Measurements from ENCODE around the gene LY6G5C. TPM values are rescaled to one million over a fixed set of nuclear protein-coding genes. Genes with fewer than 3 reads are reported as not detected.
A peak's percentile ranks its signal among the peaks of the same experiment; 100 is the strongest.

The LY6G5C gene
- total and polyA plus RNA-seq, 9 of the 15 experiments (the other 6 are each of a cell fraction or from before 2014, with no cell fraction given) = 0.10 to 0.67 (median 0.46) TPM; not detected in 4

DNA sequence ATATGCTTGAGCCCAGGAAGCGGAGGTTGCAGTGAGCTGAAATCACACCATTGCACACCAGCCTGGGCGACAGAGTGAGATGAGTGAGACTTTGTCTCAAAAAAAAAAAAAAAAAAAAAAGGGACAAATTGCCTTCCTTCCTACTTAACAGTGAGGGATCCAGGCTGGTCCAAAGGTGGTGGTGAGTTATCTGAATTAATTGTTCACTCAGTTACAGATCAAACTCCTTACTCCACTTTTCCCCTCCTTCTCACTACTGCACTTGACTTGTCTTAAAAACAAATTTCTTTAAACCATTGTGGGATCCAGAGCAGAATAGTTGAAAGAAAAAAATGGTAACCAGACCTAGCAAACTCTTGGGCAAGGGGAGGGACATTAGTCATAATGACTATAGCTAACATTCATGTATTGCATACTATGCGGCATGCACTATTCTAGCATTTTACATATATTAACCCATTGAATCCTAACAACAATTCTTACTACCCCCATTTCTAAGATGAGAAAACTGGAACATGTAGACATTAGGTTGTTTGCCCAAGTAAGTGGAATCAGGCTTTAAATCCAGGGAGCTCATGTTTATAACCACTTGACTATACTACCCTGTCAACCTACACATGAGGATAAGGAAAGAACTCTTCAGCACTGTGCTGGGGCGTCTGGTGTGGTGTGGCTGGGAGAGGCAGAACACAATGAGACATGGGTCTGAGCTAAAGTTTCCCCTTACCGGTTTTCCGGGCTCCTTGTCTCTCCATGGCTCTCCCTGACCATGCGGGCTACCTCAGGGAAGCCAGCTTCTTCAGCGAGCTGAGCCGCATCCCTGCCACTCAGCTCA is 17.5 kb downstream of the LY6G5C start (continued):
- TF ChIP-seq RAD21 (CRISPR knock-in tag; conservative IDR thresholded peaks at IDR 0.05 in 1 of 2, IDR thresholded peaks at IDR 0.05 in 1 of 2) (no peak), AFF4 (CRISPR knock-in tag; IDR thresholded peaks at IDR 0.05) (peak; percentile 69; the same call in 1 of the 2 replicates), ZNF77 (CRISPR knock-in tag; IDR thresholded peaks at IDR 0.05) (no peak), ETV6 (IDR thresholded peaks at IDR 0.05; ENCODE audit: borderline replicate concordance in 1 of 2, low read depth in 2 of 2, low read length in 1 of 2) (no peak), ETV6 (CRISPR knock-in tag; IDR thresholded peaks at IDR 0.05; ENCODE audit: borderline replicate concordance) (no peak), DPF2 (IDR thresholded peaks at IDR 0.05) (no peak), SIN3B (IDR thresholded peaks at IDR 0.05; ENCODE audit: low read depth) (no peak), ZNF764 (CRISPR knock-in tag; IDR thresholded peaks at IDR 0.05; ENCODE audit: low read depth) (peak; percentile 8; the same call in 1 of the 2 replicates), SRF (CRISPR knock-in tag; IDR thresholded peaks at IDR 0.05) (peak in 1 of 2 experiments; percentile 31; a peak in 1 of 4 replicates), GATA2 (CRISPR knock-in tag; IDR thresholded peaks at IDR 0.05) (no peak), PYGO2 (tag; IDR thresholded peaks at IDR 0.05) (peak; percentile 34; the same call in 1 of the 2 replicates), CHCHD3 (CRISPR knock-in tag; IDR thresholded peaks at IDR 0.05) (no peak), RBFOX2 (IDR thresholded peaks at IDR 0.05; ENCODE audit: low read depth, low read length) (no peak), SMC3 (conservative IDR thresholded peaks at IDR 0.05; ENCODE audit: insufficient read depth, low read depth, low read length) (0 out of 2 replicates have a peak, but pooled peaks have one; percentile 13), FOXM1 (IDR thresholded peaks at IDR 0.05; ENCODE audit: low read depth) (no peak), FOXM1 (CRISPR knock-in tag; IDR thresholded peaks at IDR 0.05; ENCODE audit: low read depth) (no peak), ATF1 (CRISPR knock-in tag; IDR thresholded peaks at IDR 0.05) (no peak), ATF1 (tag; IDR thresholded peaks at IDR 0.05) (peak; percentile 18; the same call in 1 of the 2 replicates)
- TF ChIP-seq, protein P1, sequence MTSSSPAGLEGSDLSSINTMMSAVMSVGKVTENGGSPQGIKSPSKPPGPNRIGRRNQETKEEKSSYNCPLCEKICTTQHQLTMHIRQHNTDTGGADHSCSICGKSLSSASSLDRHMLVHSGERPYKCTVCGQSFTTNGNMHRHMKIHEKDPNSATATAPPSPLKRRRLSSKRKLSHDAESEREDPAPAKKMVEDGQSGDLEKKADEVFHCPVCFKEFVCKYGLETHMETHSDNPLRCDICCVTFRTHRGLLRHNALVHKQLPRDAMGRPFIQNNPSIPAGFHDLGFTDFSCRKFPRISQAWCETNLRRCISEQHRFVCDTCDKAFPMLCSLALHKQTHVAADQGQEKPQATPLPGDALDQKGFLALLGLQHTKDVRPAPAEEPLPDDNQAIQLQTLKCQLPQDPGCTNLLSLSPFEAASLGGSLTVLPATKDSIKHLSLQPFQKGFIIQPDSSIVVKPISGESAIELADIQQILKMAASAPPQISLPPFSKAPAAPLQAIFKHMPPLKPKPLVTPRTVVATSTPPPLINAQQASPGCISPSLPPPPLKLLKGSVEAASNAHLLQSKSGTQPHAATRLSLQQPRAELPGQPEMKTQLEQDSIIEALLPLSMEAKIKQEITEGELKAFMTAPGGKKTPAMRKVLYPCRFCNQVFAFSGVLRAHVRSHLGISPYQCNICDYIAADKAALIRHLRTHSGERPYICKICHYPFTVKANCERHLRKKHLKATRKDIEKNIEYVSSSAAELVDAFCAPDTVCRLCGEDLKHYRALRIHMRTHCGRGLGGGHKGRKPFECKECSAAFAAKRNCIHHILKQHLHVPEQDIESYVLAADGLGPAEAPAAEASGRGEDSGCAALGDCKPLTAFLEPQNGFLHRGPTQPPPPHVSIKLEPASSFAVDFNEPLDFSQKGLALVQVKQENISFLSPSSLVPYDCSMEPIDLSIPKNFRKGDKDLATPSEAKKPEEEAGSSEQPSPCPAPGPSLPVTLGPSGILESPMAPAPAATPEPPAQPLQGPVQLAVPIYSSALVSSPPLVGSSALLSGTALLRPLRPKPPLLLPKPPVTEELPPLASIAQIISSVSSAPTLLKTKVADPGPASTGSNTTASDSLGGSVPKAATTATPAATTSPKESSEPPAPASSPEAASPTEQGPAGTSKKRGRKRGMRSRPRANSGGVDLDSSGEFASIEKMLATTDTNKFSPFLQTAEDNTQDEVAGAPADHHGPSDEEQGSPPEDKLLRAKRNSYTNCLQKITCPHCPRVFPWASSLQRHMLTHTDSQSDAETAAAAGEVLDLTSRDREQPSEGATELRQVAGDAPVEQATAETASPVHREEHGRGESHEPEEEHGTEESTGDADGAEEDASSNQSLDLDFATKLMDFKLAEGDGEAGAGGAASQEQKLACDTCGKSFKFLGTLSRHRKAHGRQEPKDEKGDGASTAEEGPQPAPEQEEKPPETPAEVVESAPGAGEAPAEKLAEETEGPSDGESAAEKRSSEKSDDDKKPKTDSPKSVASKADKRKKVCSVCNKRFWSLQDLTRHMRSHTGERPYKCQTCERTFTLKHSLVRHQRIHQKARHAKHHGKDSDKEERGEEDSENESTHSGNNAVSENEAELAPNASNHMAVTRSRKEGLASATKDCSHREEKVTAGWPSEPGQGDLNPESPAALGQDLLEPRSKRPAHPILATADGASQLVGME (CRISPR knock-in tag; IDR thresholded peaks at IDR 0.05) = no peak
